Hematopoietic multipotent progenitor cell treated with erythropoietin and hydrocortisone succinate and interleukin-3 and kit ligand, for 17 days (in vitro differentiated cells): ENCODE results near the gene DNAH5.

Experiments
- DNase-seq: peaks from one replicate; pipeline ENCODE4 v3.0.0-alpha.2; 2015; ENCODE audit warnings: low spot score

Gene DNAH5

DNA sequence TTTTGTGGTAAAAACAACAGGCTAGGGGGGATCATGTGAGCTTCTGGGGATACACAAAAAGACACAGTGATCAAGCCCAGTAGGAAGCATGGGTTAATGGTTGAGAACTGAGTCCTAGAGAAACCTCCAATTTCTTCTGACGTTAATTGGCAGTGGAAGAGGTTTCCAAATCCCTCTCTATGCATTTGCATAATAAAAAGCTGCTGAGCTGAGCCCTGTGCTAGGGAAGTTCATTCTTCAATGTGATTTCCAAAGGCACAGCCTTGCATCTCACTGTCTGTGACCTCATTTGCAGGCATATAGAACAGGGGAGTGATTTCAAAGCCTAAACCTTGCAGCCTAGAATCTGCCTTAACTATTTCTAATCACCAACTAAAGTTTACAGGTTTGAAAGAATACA, 812 bp downstream of the DNAH5 start:
- no peak for DNase-seq

DNA sequence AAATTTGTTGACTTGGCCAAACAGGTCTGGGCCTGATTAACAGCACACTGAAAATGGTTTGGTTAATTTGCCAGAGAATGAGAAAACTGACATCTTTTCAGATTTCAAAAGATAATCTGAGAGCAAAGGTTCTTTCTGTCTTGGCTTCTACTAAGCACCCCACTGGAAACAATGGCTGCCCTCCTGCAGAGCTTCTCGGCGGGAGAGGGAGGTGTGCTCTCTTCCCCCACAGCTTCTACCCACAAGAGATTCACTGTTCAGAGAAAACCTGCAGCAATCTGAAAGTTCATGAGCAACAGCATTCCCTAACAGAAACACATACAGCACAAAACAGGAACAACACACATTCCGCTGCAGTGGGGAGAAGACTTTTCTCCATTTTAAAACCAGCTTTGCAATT, 3.0 kb downstream of the DNAH5 start:
- no peak for DNase-seq

GRCh38 chr5:13939638-13940037, 4.8 kb downstream of the DNAH5 start:
- DNase-seq = no peak

DNA sequence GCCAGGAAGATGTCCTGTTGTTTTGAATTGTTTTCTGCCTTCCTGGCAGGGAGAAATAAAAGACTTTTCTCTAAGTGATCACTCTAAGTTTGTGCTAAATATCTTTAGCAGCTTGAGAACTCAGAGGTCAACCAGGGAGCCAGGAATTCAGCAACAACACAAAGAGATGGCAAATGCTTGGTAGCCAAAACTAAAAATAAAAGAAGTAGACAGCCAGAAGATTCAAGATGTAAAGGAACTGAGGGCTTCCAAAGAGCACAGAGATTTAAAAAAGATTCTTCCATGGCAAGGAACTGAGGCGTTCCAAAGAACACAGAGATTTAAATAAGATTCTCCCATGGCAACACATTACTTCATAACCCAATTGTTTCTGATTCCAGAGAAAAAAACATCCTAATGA, 9.6 kb downstream of the DNAH5 start:
- DNase-seq = no peak

- no peak for DNase-seq
These were observed 10.4 kb downstream of the DNAH5 start for GRCh38 chr5:13934125-13934524.

- no peak for DNase-seq
These were observed 11.9 kb downstream of the DNAH5 start for GRCh38 chr5:13932561-13932960.

DNA sequence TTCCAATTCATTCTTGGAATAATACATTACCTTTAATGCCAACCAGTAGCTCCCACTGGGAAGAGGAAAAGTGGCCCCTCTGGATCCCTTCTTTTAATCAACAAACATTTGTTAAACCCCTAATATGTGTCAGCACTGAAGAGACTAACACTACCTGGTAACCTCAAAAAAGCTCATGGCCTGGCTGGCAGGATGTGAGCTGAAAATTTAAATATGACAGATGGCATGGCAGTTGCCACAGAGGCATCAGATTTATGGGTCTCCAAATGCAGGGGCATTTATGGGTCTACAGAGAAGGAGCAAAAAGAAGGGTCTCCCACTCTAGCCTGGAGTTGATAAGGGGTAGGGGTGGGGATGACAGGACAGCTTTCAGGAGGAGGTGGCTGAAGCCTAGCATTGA, 12.5 kb downstream of the DNAH5 start:
- no peak for DNase-seq

GRCh38 chr5:13930541-13931171, 13.8 kb downstream of the DNAH5 start:
- DNase-seq = no peak

- no peak for DNase-seq
These were observed 17.8 kb downstream of the DNAH5 start for GRCh38 chr5:13926731-13927130.

- no peak for DNase-seq
These were observed 22.9 kb downstream of the DNAH5 start for GRCh38 chr5:13921578-13921977.

- DNase-seq = no peak
These were observed 24.7 kb downstream of the DNAH5 start for GRCh38 chr5:13919786-13920185.

DNA sequence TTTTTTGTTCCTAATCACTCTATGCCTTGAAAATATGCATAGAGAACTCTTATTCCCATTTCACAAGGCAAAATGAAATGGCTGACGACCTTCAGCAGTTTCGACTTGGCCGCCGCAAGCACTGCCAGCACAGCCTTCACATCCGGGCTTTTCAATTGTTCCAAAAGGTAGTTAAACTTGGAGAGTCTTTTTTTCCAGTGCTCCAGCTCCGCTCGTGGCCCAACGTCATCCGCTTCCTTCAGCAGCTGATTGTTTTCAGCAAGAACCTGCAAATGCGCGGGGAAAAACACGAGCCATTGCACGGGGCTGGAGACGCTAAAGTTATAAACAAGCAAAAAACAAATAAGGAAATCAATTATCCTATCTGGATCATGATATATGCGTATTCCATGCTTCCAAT, 25.4 kb downstream of the DNAH5 start:
- no peak for DNase-seq

GRCh38 chr5:13917061-13917460, 27.4 kb downstream of the DNAH5 start:
- no peak for DNase-seq

- no peak for DNase-seq
These were observed 30.5 kb downstream of the DNAH5 start for GRCh38 chr5:13913962-13914361.

GRCh38 chr5:13910637-13911288, 33.7 kb downstream of the DNAH5 start:
- no peak for DNase-seq

- no peak for DNase-seq
These were observed 34.3 kb downstream of the DNAH5 start for GRCh38 chr5:13910201-13910600.

- DNase-seq = no peak
These were observed 35.2 kb downstream of the DNAH5 start for GRCh38 chr5:13909271-13909670.

- DNase-seq = no peak
These were observed 45.9 kb downstream of the DNAH5 start for GRCh38 chr5:13898569-13898968.

- no peak for DNase-seq
These were observed 66.1 kb downstream of the DNAH5 start for GRCh38 chr5:13878357-13878756.

- DNase-seq = no peak
These were observed 77.7 kb downstream of the DNAH5 start for GRCh38 chr5:13866792-13867191.

GRCh38 chr5:13865312-13865711, 79.2 kb downstream of the DNAH5 start:
- DNase-seq = no peak

- DNase-seq = no peak
These were observed 84.3 kb downstream of the DNAH5 start for GRCh38 chr5:13860146-13860545.

GRCh38 chr5:13859270-13860065, 85.0 kb downstream of the DNAH5 start:
- DNase-seq = no peak
